Uterus (tissue), 2 donors: ENCODE data around the gene SOAT1.
"Not testable (repeated sequence)": the region's sequence is repeated elsewhere in the genome, so short reads cannot be mapped to it uniquely, and the experiment has no call there.

Source experiments
- CTCF ChIP-seq, 4 experiments: fragments of 200-600 bp in 2 of 4; fragments of 450-650 bp in 2 of 4; sonication (generic) in 2 of 4; IDR thresholded peaks; one replicate each; pipeline ENCODE4 v1.5.1; 2016 to 2019; ENCODE audit warnings: antibody characterized with exemption in 4 of 4, mild to moderate bottlenecking in 2 of 4, moderate library complexity in 1 of 4
- POLR2A ChIP-seq, 2 donors: fragments of 450-650 bp; IDR thresholded peaks; one replicate each; pipeline ENCODE4 v1.6.1; 2016; ENCODE audit warnings: antibody characterized with exemption in 2 of 2, mild to moderate bottlenecking in 1 of 2, moderate library complexity in 1 of 2

GRCh38 chr1:179361631-179362030, 68.0 kb downstream of the SOAT1 start:
- TF ChIP-seq CTCF, POLR2A (IDR thresholded peaks at IDR 0.05): not testable (repeated sequence)
